HepG2 (cell line): ENCODE results near the gene TAF11L9.

Experiments used
- CREM ChIP-seq, 2 experiments: sonication (generic) in 1 of 2; formaldehyde crosslinking in 1 of 2; IDR thresholded peaks; 2 replicates each; pipeline versions ENCODE4 v1.4.0 to v1.6.1; 2016 to 2020; ENCODE audit warnings: antibody characterized with exemption in 1 of 2, mild to moderate bottlenecking in 1 of 2, missing genetic modification reagents in 1 of 2
- EZH2 ChIP-seq: conservative IDR thresholded peaks from 2 replicates; pipeline ENCODE4 v1.6.1; 2012; ENCODE audit warnings: mild to moderate bottlenecking, low read depth, low read length, moderate library complexity
- LBX2 ChIP-seq: sonication (generic); formaldehyde crosslinking; IDR thresholded peaks from 2 replicates; pipeline ENCODE4 v1.5.0; 2020; ENCODE audit warnings: missing genetic modification reagents, mild to moderate bottlenecking, borderline replicate concordance
- PHF20 ChIP-seq: sonication (generic); formaldehyde crosslinking; IDR thresholded peaks from 2 replicates; pipeline ENCODE4 v1.5.0; 2020; ENCODE audit warnings: mild to moderate bottlenecking, missing genetic modification reagents
- POLR2AphosphoS5 ChIP-seq: IDR thresholded peaks from 2 replicates; pipeline ENCODE4 v1.6.1; 2012; ENCODE audit warnings: low read depth, low read length
- PRMT3 ChIP-seq: sonication (generic); formaldehyde crosslinking; IDR thresholded peaks from 2 replicates; pipeline ENCODE4 v1.8.1; 2022; ENCODE audit warnings: low read depth, mild to moderate bottlenecking, moderate library complexity, missing genetic modification reagents, borderline replicate concordance
- SMARCE1 ChIP-seq: fragments of 450-650 bp; IDR thresholded peaks from 2 replicates; pipeline ENCODE4 v1.6.1; 2017; ENCODE audit warnings: borderline replicate concordance
- UBTF ChIP-seq: sonication (generic); formaldehyde crosslinking; IDR thresholded peaks from 2 replicates; pipeline ENCODE4 v1.4.0; 2020; ENCODE audit warnings: mild to moderate bottlenecking, missing genetic modification reagents
- YY1 ChIP-seq: IDR thresholded peaks from 2 replicates; pipeline ENCODE4 v1.6.1; 2011; ENCODE audit warnings: low read length, low read depth, moderate library complexity, mild to moderate bottlenecking; ENCODE audit not compliant: insufficient read depth, insufficient replicate concordance
- ZBTB38 ChIP-seq: sonication (generic); formaldehyde crosslinking; IDR thresholded peaks from 2 replicates; pipeline ENCODE4 v1.5.1; 2020; ENCODE audit warnings: mild to moderate bottlenecking, missing genetic modification reagents
- ZNF136 ChIP-seq: sonication (generic); formaldehyde crosslinking; IDR thresholded peaks from 2 replicates; pipeline ENCODE4 v1.8.1; 2022; ENCODE audit warnings: low read depth, mild to moderate bottlenecking, moderate library complexity, missing genetic modification reagents

- no peak for TF ChIP-seq ZBTB38 (CRISPR knock-in tag)
- TF ChIP-seq SMARCE1, result no peak
- no peak for TF ChIP-seq LBX2 (CRISPR knock-in tag)
- no peak for TF ChIP-seq UBTF (CRISPR knock-in tag)
- no peak for TF ChIP-seq EZH2
- TF ChIP-seq CREM (IDR thresholded peaks at IDR 0.05), result no peak
- no peak for TF ChIP-seq CREM (CRISPR knock-in tag; IDR thresholded peaks at IDR 0.05)
- TF ChIP-seq PHF20 (CRISPR knock-in tag), result no peak
- TF ChIP-seq YY1, result no peak
- no peak for TF ChIP-seq ZNF136 (CRISPR knock-in tag)
- no peak for TF ChIP-seq POLR2AphosphoS5
- TF ChIP-seq PRMT3, result no peak
Observed at GRCh38 chr5:17625686-17626085, 31.5 kb upstream of the TAF11L9 start.
